Left lung (tissue), 10 donors: ENCODE data around the gene MORN2. TPM values are rescaled to one million over a fixed set of nuclear protein-coding genes. Genes with fewer than 3 reads are reported as not detected.

Experiments used
- ATAC-seq: fragments of 200-7000 bp; cut with Tn5 transposase; one replicate; pipeline ENCODE4 v1.9.1; 2020; ENCODE audit warnings: moderate library complexity
- DNase-seq, 4 donors: peaks; one replicate each; pipeline ENCODE4 v3.0.0-alpha.2; 2013 to 2020
- H3K27ac ChIP-seq, 2 donors: fragments of 200-600 bp; sonication (generic) in 1 of 2; one replicate each; pipeline versions ENCODE4 v1.5.0 to v1.8.0; 2020 to 2021
- H3K27me3 ChIP-seq, 2 donors: fragments of 200-600 bp; sonication (generic) in 1 of 2; one replicate each; pipeline versions ENCODE4 v1.5.0 to v1.8.0; 2020 to 2021
- H3K36me3 ChIP-seq, 2 donors: fragments of 200-600 bp; sonication (generic) in 1 of 2; one replicate each; pipeline versions ENCODE4 v1.5.0 to v1.8.0; 2020 to 2021
- H3K4me1 ChIP-seq, 2 donors: fragments of 200-600 bp; one replicate each; pipeline ENCODE4 v1.8.0; 2021
- H3K4me3 ChIP-seq, 2 donors: fragments of 200-600 bp; sonication (generic) in 1 of 2; one replicate each; pipeline versions ENCODE4 v1.5.0 to v1.8.0; 2020 to 2021; ENCODE audit warnings: mild to moderate bottlenecking in 1 of 2
- H3K9me3 ChIP-seq, 2 donors: fragments of 200-600 bp; sonication (generic) in 1 of 2; one replicate each; pipeline versions ENCODE4 v1.5.0 to v1.8.0; 2020 to 2021
- CTCF ChIP-seq, 2 donors: fragments of 200-600 bp; sonication (generic) in 1 of 2; IDR thresholded peaks; one replicate each; pipeline versions ENCODE4 v1.5.0 to v1.8.0; 2021; ENCODE audit warnings: antibody characterized with exemption in 2 of 2
- intact Hi-C, 2 donors: fragments of 100-400 bp; cut with DNase I; formaldehyde crosslinking; loops; one replicate each; pipeline versions ENCODE4 v1.11.2 to v1.14.2; 2022
- polyA plus RNA-seq, 6 donors: library from polyadenylated mRNA; unstranded; fragments of 120-200 nt; gene quantifications; one replicate each; pipeline ENCODE4 v1.2.1, GENCODE V29; 2013; ENCODE audit not compliant: insufficient read length in 6 of 6
- total RNA-seq, 2 donors: library from RNA; stranded (reverse); fragmentation: NEBNext Ultra II Directional; extraction: Animal tissue kit (Norgen Biotek cat#: 25700); gene quantifications; one replicate each; pipeline ENCODE4 v1.2.1, GENCODE V29; 2021
- donor health status: DM: no; HTN: yes; CAD: no.
- donor health status: DM: no; HTN: no; CAD: no.

MORN2 gene
- total and polyA plus RNA-seq, 8 donors, result 14.8 to 36.9 (median 33.1) TPM

- Histone ChIP-seq H3K27ac (peak overlapping the region in 1 of 2 donors; percentile 26), H3K36me3 (peaks cover 0 to 85% of the 10 kb centered on the region in 2 donors), H3K4me1 (no peaks in the 10 kb centered on the region), H3K27me3 (no peaks in the 10 kb centered on the region), H3K4me3 (no peak overlapping the region), H3K9me3 (no peaks in the 10 kb centered on the region)
- DNase-seq, result no peak
- ATAC-seq, result peak; percentile 84
- TF ChIP-seq CTCF (IDR thresholded peaks at IDR 0.05), result no peak
- intact Hi-C loops, result no loop called here
Measured at GRCh38 chr2:38856165-38856564, 19.6 kb upstream of the MORN2 start.

- H3K9me3 ChIP-seq, result no peaks in the 10 kb centered on the region
- DNase-seq (no peak), ATAC-seq (no peak)
- intact Hi-C loops, result no loop called here
- no peak overlapping the region for H3K4me3 ChIP-seq
- no peaks in the 10 kb centered on the region for H3K27me3 ChIP-seq
- H3K36me3 ChIP-seq, result peaks cover 0 to 60% of the 10 kb centered on the region in 2 donors
- no peaks in the 10 kb centered on the region for H3K4me1 ChIP-seq
- H3K27ac ChIP-seq, result no peak overlapping the region
- no peak for TF ChIP-seq CTCF (IDR thresholded peaks at IDR 0.05)
Measured at GRCh38 chr2:38862476-38862875, 13.3 kb upstream of the MORN2 start.

GRCh38 chr2:38863061-38863695 is 12.6 kb upstream of the MORN2 start:
- H3K27me3 ChIP-seq, result no peaks in the 10 kb centered on the region
- DNase-seq, result no peak
- H3K4me1 ChIP-seq, result no peaks in the 10 kb centered on the region
- intact Hi-C loops, result no loop called here
- TF ChIP-seq CTCF (IDR thresholded peaks at IDR 0.05), result no peak
- H3K9me3 ChIP-seq, result no peaks in the 10 kb centered on the region
- no peak overlapping the region for H3K27ac ChIP-seq
- H3K4me3 ChIP-seq, result no peak overlapping the region
- peaks cover 0 to 53% of the 10 kb centered on the region in 2 donors for H3K36me3 ChIP-seq
- ATAC-seq, result no peak

- peaks cover 0 to 11% of the 10 kb centered on the region in 2 donors for H3K9me3 ChIP-seq
- DNase-seq (no peak), ATAC-seq (no peak)
- H3K36me3 ChIP-seq, result peaks cover 0 to 18% of the 10 kb centered on the region in 2 donors
- intact Hi-C loops, result no loop called here
- H3K4me3 ChIP-seq, result no peak overlapping the region
- H3K27me3 ChIP-seq, result no peaks in the 10 kb centered on the region
- H3K4me1 ChIP-seq, result no peaks in the 10 kb centered on the region
- no peak overlapping the region for H3K27ac ChIP-seq
- no peak for TF ChIP-seq CTCF (IDR thresholded peaks at IDR 0.05)
Measured at GRCh38 chr2:38866773-38867443, 8.9 kb upstream of the MORN2 start.

GRCh38 chr2:38871432-38871831 is 4.3 kb upstream of the MORN2 start:
- H3K36me3 ChIP-seq, result no peaks in the 10 kb centered on the region
- intact Hi-C loops, result no loop called here
- H3K4me3 ChIP-seq, result no peak overlapping the region
- ATAC-seq (no peak), DNase-seq (no peak)
- peaks cover 3 to 9% of the 10 kb centered on the region in 2 donors for H3K4me1 ChIP-seq
- peaks cover 0 to 11% of the 10 kb centered on the region in 2 donors for H3K9me3 ChIP-seq
- H3K27ac ChIP-seq, result no peak overlapping the region
- no peak for TF ChIP-seq CTCF (IDR thresholded peaks at IDR 0.05)
- no peaks in the 10 kb centered on the region for H3K27me3 ChIP-seq
